ENCODE measurements around the gene RPL4.
"Not testable (repeated sequence)": the region's sequence is repeated elsewhere in the genome, so short reads cannot be mapped to it uniquely, and the experiment has no call there.

DNA sequence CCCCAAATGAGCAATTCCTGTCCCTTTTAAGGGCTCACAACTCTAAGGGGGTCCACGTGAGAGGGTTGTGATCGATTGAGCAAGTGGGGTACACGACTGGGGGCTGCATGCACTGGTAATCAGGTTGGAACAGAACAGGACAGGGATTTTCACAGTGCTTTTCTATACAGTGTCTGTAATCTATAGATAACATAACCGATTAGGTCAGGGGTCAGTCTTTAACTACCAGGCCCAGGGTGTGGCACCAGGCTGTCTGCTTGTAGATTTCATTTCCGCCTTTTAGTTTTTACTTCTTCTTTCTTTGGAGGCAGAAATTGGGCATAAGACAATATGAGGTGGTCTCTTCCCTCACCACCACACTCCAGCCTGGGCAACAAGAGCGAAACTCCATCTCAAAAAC lies 39.4 kb downstream of the RPL4 start:
- TF ChIP-seq, protein P1, sequence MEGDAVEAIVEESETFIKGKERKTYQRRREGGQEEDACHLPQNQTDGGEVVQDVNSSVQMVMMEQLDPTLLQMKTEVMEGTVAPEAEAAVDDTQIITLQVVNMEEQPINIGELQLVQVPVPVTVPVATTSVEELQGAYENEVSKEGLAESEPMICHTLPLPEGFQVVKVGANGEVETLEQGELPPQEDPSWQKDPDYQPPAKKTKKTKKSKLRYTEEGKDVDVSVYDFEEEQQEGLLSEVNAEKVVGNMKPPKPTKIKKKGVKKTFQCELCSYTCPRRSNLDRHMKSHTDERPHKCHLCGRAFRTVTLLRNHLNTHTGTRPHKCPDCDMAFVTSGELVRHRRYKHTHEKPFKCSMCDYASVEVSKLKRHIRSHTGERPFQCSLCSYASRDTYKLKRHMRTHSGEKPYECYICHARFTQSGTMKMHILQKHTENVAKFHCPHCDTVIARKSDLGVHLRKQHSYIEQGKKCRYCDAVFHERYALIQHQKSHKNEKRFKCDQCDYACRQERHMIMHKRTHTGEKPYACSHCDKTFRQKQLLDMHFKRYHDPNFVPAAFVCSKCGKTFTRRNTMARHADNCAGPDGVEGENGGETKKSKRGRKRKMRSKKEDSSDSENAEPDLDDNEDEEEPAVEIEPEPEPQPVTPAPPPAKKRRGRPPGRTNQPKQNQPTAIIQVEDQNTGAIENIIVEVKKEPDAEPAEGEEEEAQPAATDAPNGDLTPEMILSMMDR (IDR thresholded peaks at IDR 0.05; ENCODE audit: poor library complexity, severe bottlenecking), result not testable (repeated sequence)
- TF ChIP-seq, protein P2, sequence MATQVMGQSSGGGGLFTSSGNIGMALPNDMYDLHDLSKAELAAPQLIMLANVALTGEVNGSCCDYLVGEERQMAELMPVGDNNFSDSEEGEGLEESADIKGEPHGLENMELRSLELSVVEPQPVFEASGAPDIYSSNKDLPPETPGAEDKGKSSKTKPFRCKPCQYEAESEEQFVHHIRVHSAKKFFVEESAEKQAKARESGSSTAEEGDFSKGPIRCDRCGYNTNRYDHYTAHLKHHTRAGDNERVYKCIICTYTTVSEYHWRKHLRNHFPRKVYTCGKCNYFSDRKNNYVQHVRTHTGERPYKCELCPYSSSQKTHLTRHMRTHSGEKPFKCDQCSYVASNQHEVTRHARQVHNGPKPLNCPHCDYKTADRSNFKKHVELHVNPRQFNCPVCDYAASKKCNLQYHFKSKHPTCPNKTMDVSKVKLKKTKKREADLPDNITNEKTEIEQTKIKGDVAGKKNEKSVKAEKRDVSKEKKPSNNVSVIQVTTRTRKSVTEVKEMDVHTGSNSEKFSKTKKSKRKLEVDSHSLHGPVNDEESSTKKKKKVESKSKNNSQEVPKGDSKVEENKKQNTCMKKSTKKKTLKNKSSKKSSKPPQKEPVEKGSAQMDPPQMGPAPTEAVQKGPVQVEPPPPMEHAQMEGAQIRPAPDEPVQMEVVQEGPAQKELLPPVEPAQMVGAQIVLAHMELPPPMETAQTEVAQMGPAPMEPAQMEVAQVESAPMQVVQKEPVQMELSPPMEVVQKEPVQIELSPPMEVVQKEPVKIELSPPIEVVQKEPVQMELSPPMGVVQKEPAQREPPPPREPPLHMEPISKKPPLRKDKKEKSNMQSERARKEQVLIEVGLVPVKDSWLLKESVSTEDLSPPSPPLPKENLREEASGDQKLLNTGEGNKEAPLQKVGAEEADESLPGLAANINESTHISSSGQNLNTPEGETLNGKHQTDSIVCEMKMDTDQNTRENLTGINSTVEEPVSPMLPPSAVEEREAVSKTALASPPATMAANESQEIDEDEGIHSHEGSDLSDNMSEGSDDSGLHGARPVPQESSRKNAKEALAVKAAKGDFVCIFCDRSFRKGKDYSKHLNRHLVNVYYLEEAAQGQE (IDR thresholded peaks at IDR 0.05; ENCODE audit: borderline replicate concordance), result not testable (repeated sequence)
- TF ChIP-seq SMC3 (conservative IDR thresholded peaks at IDR 0.05; ENCODE audit: poor library complexity); TAF1 (IDR thresholded peaks at IDR 0.05; ENCODE audit: low read depth): not testable (repeated sequence)

Measured in neural cell (in vitro differentiated cells).